SK-MEL-5 (cell line): ENCODE results near the gene DUOX2. TPM values are rescaled to one million over a fixed set of nuclear protein-coding genes. Genes with fewer than 3 reads are reported as not detected.
"Not testable (repeated sequence)": the region's sequence is repeated elsewhere in the genome, so short reads cannot be mapped to it uniquely, and the experiment has no call there.

Experiments
- DNase-seq: peaks from one replicate; pipeline ENCODE4 v3.0.0-alpha.2; 2016; ENCODE audit warnings: low read depth, low spot score
- in situ Hi-C: cut with HindIII; loops from 2 replicates; pipeline ENCODE4 v1.10.0; 2016; ENCODE audit warnings: low sequenced_read_pairs, high pct_unique_total_duplicates, low pct_unique_long_range_greater_than_20kb
- total RNA-seq: library from RNA; depleted of rRNA; stranded (reverse); fragments of >200 nt; shearing (Covaris generic); gene quantifications from 2 replicates; pipeline ENCODE4 v1.2.3, GENCODE V29; 2014

Gene DUOX2
- total RNA-seq, 1 experiment from 2014 or later: 0.03 TPM

DNA sequence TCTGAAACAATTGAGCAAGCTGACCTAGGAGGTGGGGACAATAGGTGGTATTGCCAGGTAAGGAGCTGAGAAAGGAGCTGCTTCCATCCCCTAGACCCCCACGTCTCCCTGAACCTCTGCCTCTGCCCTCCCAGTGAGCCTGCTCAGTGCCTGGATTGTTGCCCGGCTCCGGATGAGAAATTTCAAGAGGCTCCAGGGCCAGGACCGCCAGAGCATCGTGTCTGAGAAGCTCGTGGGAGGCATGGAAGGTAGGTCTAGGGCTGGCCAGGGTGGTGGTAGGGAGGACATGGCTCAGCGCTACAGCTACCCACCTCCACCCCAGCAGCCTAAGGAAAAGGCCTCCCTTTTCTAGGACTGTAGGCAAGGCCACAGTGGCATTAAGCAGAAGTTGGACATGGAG, 29.1 kb upstream of the DUOX2 start:
- no peak for DNase-seq
- in situ Hi-C loops: no loop called here

DNA sequence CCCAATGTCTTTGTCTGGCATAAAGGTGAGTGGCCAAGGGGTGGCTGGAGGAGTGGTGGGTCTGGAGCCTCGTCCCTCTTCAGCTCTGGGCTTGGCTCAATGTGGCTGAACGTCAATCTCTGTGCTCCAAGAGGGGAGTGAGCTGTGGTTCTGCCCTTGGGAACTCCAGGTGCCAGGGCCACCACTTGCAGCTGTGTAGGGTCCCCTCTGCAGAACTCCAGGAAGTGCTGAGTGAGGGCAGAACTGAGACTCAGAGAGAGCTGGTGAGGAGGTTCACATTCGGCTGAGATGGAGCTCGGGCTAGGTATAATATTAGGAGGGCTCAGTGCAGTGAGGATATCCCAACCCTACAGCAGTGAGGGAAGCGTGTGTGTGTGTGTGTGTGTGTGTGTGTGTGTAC, 27.4 kb upstream of the DUOX2 start:
- in situ Hi-C loops: no loop called here
- no peak for DNase-seq

DNA sequence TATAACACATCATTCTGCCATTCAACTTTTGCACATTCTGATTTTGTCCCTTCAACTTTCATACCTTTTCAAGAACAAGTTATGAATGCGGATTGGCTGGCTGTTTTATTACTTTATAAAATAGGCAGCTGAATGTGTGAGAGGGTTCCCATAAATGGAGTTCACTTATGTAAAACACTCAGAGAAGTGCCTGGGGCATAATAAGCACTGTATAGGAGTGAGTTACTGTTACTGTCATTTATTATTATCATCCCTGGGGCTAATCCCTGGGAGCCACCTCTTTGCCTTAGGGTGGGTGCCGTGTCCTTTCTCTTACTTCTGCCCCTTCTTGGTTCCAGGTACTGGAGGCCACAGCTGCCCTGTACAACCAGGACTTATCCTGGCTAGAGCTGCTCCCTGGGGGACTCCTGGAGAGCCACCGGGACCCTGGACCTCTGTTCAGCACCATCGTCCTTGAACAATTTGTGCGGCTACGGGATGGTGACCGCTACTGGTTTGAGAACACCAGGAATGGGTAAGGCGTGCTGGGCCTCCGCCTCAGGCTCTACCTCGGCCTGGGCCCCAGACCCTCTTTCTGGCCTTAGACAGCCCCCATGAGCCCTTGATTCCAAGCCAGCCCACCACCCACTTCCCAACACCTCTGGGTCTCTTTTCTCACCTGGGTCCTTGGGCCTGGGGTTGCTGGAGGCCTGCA, 26.7 kb upstream of the DUOX2 start:
- in situ Hi-C loops: no loop called here
- DNase-seq: no peak

DNA sequence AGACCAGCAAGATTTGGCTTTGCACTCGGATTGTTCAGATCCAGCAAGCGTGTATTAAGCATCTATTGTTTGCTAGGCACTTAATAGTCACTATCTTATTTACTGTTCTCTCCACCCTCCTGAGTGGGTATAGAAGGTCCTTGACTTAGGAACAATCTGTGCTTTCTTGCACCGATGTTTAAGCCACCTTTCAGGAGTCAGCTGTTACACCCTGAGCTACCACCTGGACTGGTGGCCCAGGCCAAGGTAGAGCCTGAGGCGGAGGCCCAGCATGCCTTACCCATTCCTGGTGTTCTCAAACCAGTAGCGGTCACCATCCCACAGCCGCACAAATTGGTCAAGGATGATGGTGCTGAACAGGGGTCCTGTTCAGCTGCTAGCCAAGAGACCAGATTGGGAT, 25.8 kb upstream of the DUOX2 start:
- in situ Hi-C loops: no loop called here
- DNase-seq: no peak

DNA sequence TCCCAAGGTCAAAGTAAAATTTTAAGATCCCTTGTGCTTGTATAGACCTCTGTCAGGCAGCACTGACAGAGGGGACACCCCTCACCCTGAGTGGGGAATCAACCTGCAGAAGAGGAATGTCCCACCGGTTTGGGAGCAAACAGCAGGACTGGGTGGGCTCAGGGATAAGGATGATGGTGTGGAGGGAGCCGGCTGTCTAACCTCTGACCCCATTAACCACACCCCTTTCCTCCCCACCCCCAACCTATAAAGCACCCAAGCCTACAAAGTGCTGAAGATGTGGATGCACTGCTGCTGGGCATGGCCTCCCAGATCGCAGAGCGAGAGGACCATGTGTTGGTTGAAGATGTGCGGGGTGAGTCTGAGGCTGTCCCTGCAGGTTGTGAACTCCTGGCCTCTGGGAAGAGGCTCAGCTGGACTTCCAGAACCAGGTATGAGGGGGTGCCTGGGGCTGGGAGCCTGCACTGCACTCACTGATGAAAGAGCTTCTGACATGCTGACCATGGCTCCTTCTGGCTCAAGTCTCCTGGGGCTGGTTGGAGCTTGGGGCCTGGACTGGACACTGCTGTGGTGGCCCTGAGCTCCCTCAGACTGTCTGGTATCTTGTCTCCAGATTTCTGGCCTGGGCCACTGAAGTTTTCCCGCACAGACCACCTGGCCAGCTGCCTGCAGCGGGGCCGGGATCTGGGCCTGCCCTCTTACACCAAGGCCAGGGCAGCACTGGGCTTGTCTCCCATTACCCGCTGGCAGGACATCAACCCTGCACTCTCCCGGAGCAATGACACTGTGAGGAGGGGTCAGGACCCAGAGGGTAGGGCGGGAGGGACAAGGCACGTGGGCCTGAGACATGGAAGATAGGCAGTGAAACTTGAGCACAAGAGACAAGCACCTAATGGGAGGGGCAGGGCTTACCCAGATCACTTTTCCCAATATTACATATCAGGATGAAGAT, 25.1 kb upstream of the DUOX2 start:
- in situ Hi-C loops: no loop called here
- DNase-seq: no peak

DNA sequence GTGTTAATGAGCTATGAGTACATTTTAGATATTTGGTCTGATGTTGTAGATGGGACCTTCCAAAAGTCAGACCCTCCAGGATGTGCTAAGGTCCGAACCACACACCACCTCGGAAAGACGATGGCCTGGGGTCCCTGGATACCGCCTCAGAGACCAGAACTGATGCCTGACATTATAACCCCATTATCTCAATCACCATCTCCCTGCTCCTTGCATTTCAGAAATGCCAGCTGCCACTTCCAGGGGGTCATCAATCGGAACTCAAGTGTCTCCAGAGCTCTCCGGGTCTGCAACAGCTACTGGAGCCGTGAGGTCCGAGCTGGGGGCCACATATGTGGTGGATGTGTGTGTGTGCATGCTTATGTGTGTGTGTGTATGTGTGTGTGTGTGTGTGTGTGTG, 23.7 kb upstream of the DUOX2 start:
- DNase-seq: no peak
- in situ Hi-C loops: no loop called here

DNA sequence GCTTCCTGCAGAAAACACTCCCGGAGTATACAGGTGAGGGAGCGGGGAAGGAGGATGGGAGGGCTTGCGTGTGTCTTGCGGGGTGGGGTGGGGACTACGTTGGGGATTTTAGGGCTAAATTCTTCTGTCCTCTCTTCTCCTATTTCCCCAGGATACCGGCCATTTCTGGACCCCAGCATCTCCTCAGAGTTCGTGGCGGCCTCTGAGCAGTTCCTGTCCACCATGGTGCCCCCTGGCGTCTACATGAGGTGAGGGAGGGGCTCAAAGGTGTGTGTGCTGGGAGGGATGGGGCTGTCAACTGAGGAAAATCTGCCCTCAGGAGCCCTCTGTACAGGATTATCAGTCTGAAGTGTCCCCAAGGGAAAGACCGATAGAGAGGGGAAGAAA, 22.4 kb upstream of the DUOX2 start:
- DNase-seq: no peak
- in situ Hi-C loops: no loop called here

DNA sequence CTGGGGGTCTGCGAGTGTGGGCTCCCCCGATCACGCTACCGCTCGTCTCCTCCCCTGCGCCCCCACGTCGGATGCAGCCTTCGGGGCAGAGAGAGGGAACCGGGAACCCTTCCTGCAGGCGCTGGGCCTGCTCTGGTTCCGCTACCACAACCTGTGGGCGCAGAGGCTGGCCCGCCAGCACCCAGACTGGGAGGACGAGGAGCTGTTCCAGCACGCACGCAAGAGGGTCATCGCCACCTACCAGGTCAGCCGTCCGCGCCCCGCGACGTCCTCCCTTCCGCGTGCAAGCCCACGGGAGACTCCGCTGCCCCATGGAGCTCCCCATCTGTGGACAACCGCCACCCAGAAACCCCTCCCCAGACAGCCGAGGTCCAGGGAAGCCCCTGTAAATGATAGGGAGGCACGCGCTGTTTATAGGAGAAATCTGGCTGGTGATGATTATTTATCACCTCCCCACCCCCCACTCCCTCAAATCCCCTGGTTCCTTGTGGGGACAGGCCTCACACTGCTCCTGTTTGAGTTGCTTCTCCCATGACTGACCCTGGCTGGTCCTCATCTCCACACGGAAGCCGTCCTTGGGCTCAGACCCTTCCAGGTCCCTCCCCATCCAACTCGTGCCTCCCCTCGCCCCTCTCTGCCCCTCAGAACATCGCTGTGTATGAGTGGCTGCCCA, 21.9 kb upstream of the DUOX2 start:
- in situ Hi-C loops, DNase-seq: not testable (repeated sequence)

DNA sequence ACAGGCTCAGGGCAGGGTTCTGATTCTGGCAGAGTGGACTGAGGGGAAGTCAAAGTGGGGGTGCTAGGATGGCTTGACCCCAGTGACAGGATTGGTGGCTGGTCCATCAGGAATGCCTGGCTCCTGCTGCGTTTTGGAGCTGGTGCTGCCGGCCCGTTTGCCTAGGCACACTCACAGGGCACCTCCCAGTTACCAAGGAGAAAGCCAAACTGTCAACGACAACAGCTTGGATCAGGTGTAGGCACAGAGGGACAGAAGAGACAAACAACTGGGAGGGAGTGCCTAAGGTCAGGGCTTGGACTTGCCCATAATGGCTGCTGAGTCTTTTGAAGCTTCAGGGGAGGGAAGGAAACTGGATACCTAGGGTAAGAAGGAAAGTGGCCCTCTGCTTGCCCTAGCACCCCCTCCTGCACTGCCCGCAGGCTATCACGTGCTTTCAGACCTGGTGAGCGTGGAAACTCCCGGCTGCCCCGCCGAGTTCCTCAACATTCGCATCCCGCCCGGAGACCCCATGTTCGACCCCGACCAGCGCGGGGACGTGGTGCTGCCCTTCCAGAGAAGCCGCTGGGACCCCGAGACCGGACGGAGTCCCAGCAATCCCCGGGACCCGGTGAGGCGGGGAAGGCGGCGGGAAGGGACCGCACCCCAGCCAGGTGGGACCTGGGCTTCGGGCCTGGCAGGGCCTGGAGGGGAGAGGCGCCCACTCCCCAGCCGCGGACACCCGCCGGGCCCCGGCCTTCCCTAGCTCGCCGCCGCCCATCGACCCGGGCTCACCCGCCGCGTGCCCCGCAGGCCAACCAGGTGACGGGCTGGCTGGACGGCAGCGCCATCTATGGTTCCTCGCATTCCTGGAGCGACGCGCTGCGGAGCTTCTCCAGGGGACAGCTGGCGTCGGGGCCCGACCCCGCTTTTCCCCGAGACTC, 21.0 kb upstream of the DUOX2 start:
- DNase-seq: no peak
- in situ Hi-C loops: no loop called here

DNA sequence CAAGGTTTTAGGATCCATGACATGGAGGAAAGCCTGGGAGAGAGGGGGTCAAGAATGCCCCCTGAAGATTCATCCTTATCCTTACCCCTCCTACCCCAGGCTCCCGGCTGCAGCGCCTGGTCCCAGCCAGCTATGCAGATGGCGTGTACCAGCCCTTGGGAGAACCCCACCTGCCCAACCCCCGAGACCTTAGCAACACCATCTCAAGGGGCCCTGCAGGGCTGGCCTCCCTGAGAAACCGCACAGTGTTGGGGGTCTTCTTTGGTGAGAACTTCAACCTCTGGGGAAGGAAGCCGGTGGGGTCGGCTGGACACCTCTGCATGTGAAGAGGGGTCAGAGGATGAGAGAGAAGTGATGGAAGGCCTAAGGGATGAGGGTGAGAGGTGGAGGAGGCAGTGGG, 20.1 kb upstream of the DUOX2 start:
- in situ Hi-C loops: no loop called here
- no peak for DNase-seq

DNA sequence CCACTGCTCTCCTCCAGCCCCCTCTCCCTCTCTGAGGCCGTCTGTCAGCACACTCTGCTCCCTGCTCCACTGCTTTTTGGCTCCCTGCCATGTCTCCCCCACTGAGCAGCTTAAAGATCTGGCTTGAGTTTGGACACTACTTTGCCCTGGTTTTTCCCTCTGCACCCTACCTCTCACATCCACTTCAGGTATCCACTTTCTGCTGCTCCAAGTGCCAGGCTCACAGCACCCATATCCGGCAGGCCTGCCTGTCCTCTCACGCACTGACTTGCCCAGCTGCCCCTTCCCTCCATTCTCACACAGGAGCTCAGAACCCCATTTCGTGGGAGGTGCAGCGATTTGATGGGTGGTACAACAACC, 19.6 kb upstream of the DUOX2 start:
- in situ Hi-C loops: no loop called here
- DNase-seq: no peak

DNA sequence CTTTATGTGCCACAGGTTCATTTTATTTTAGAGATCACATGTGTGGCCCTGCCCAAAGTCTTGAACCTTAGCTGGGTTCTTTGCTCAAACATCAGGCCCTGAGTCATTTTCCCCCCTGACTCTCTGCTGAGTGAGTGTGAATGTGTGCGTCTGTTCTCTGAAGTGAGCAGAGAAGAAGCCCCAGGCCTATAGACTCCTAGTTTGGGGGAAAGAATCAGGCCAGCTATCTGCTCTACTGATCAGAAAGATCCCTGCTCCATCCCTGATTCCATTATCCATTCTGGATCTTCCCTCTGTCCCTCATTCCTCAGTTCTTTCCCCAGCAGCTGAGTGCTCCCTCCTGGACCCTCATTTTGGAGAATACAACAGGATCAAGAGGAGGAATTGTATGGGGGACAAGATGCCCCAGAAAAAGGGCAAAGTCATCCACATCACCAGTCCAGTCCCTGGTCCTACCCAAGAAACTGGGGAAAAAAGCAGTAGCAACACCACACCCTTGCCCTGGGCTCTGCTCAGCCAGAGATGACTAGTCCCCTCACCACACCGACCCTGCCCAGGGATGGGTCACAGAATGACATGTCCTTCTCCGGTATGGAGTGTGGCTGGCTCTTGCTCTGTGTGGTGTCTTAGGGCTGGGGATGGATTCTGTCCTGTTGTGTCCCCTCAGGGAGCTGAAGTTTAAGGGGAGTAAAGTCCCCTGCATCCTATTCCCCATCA, 19.0 kb upstream of the DUOX2 start:
- in situ Hi-C loops: no loop called here
- DNase-seq: no peak

DNA sequence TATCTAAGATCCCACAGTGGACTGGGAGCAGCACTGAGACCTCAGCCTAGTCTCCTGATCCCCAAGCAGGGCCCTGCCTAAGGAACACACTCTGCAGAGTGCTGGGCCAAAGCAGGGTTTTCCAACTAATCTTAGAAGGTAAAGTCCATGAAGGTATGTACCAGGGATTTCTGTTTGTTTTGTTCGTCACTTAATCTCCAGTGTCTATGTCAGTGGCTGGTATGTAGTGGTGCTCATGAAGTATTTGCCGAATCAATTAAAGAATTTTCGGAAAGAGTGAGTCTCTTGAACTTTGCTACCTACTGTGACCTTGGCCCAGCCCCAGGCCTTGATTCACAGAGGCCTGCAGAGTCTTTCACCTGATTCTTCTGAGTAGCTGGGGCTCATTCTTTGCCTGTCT, 17.5 kb upstream of the DUOX2 start:
- no peak for DNase-seq
- in situ Hi-C loops: no loop called here

DNA sequence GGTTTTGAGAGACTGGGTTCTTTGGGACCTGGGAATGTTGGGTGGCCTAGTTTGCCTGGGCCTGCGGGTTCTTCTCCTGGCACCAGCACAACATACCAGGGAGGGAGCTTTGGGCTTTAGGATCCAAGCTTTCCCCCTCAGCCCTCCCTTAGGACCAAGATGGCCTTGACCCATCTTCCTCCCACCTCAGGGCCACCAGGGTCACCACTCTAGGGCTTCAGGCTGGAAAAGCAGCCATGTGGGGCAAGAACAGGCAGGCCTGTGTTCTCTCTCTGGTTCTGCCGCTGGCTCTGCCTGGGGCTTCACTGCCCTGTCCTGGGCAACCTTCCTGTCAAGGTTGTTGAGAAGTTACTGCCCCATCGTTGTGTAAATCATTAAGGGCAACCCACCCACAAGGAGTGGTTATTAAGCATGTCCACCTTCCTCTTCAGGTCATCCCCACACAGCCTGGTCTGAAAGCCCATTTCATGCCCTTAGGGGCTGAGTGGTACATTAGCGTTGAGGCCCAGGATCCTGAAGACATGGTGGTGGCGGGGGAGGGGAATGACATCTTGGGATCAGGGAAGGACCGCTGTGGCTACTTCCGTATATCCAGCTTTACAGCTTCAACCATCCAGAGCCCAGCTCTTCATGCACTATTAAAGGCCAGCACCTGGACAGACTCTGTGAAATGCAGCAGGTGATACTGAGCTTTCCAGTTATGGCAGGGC, 16.5 kb upstream of the DUOX2 start:
- in situ Hi-C loops: no loop called here

DNA sequence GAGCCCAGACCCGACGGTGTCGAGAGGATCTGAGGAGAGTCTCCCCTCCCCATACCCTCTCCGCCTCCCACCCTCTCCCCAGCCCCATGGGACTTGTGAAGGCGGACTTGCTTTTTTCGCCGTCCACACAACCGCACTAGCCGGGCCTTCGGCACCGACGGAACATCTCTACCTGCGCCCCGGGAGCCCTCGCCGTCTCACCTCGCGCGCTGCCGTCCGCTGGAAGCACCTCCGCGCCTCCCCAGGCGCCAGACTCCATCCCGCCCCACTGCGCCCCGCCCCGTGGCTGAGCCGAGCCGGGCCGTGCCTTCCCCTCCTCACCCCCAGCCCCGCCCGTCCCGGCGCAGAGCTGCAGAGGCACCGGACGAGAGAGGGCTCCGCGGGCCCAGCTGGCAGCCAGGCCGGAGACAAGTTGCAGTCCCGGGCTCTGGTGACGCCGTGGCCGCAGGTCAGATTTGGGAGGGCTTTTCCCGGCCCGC, 15.7 kb upstream of the DUOX2 start, which contains the start of the genes DUOX1 and DUOXA1:
TSS of gene DUOX1 (plus strand) at position 344 of the 479 bp plus-strand sequence. CDS start 1,973 bp downstream, outside the sequence.
TSS of gene DUOXA1 (minus strand) at position 229 of the 479 bp plus-strand sequence. CDS start 6,865 bp downstream, outside the sequence.
- in situ Hi-C loops: no loop called here
- DNase-seq: no peak

More for the DNA sequence above, 16.5 kb upstream of the DUOX2 start:
- DNase-seq: no peak
